Subcutaneous adipose tissue (tissue), 4 donors: Measurements from ENCODE around the gene TMEM140. TPM values are rescaled to one million over a fixed set of nuclear protein-coding genes. Genes with fewer than 3 reads are reported as not detected.

Source experiments
- CTCF ChIP-seq: fragments of 450-650 bp; IDR thresholded peaks from one replicate; pipeline ENCODE4 v1.5.1; 2016; ENCODE audit warnings: low read depth, mild to moderate bottlenecking, control low read depth, antibody characterized with exemption, moderate library complexity
- total RNA-seq, 4 donors: library from RNA; depleted of rRNA; stranded (reverse); fragments of >200 nt; gene quantifications; one replicate each; pipeline ENCODE4 v1.1.0, GENCODE V29; 2016

The TMEM140 gene
- total RNA-seq, 4 donors from 2014 or later, result 36.7 to 114 (median 67.4) TPM

GRCh38 chr7:135164357-135165061 is 16.6 kb downstream of the TMEM140 start:
- TF ChIP-seq CTCF, result no peak

GRCh38 chr7:135165862-135166261 is 18.0 kb downstream of the TMEM140 start:
- no peak for TF ChIP-seq CTCF

GRCh38 chr7:135166338-135166990 is 18.6 kb downstream of the TMEM140 start:
- no peak for TF ChIP-seq CTCF

- TF ChIP-seq CTCF, result no peak
Observed at GRCh38 chr7:135167365-135167917, 19.6 kb downstream of the TMEM140 start.

GRCh38 chr7:135168001-135168400 is 20.1 kb downstream of the TMEM140 start:
- TF ChIP-seq CTCF, result no peak

GRCh38 chr7:135168489-135169140 is 20.7 kb downstream of the TMEM140 start:
- TF ChIP-seq CTCF, result no peak
